Natural killer cell (primary cell): Measurements from ENCODE around the gene SPDL1. TPM values are rescaled to one million over a fixed set of nuclear protein-coding genes. Genes with fewer than 3 reads are reported as not detected.

Source experiments
- ATAC-seq, 3 donors: fragments of 150-1000 bp in 2 of 3; fragments of 200-7000 bp in 1 of 3; cut with Tn5 transposase; 1 replicate in 1 of 3; 2 replicates in 2 of 3; pipeline ENCODE4 v1.10.0; 2021; ENCODE audit warnings: mild to moderate bottlenecking in 2 of 3, moderate library complexity in 2 of 3
- DNase-seq, 2 donors: peaks; one replicate each; pipeline versions ENCODE4 v3.0.0 to v3.0.0-alpha.2; 2013 to 2021; ENCODE audit warnings: mixed read lengths in 1 of 2
- H3K27ac ChIP-seq: one replicate; pipeline ENCODE4 v1.5.1; 2013; ENCODE audit warnings: mild to moderate bottlenecking, low read length
- H3K27me3 ChIP-seq: one replicate; pipeline ENCODE4 v1.6.1; 2013; ENCODE audit warnings: low read length; ENCODE audit not compliant: control insufficient read depth, insufficient read depth
- H3K36me3 ChIP-seq: one replicate; pipeline ENCODE4 v1.6.1; 2013; ENCODE audit warnings: low read length; ENCODE audit not compliant: control insufficient read depth, insufficient read depth
- H3K4me1 ChIP-seq: one replicate; pipeline ENCODE4 v1.6.1; 2013; ENCODE audit warnings: low read length; ENCODE audit not compliant: control insufficient read depth, insufficient read depth
- H3K4me3 ChIP-seq: one replicate; pipeline ENCODE4 v1.5.1; 2013; ENCODE audit warnings: low read length
- H3K9me3 ChIP-seq: one replicate; pipeline ENCODE4 v1.6.1; 2013; ENCODE audit warnings: low read length; ENCODE audit not compliant: control insufficient read depth, insufficient read depth
- H3K27ac Mint-ChIP-seq, 2 donors: one replicate each; pipeline ENCODE4 v1.8.0; 2022; ENCODE audit warnings: mild to moderate bottlenecking in 2 of 2, mixed read lengths in 2 of 2, moderate library complexity in 1 of 2
- H3K27me3 Mint-ChIP-seq, 2 donors: one replicate each; pipeline ENCODE4 v1.8.0; 2022; ENCODE audit warnings: low read depth in 2 of 2, mixed read lengths in 2 of 2
- H3K36me3 Mint-ChIP-seq: one replicate; pipeline ENCODE4 v1.8.0; 2022; ENCODE audit warnings: mixed read lengths
- H3K4me1 Mint-ChIP-seq, 2 donors: one replicate each; pipeline ENCODE4 v1.8.0; 2022; ENCODE audit warnings: mixed read lengths in 2 of 2
- H3K4me3 Mint-ChIP-seq: one replicate; pipeline ENCODE4 v1.8.0; 2022; ENCODE audit warnings: mild to moderate bottlenecking, moderate library complexity, mixed read lengths
- H3K9me3 Mint-ChIP-seq, 2 donors: one replicate each; pipeline ENCODE4 v1.8.0; 2022; ENCODE audit warnings: mixed read lengths in 2 of 2
- CTCF ChIP-seq: fragments of 200-600 bp; IDR thresholded peaks from one replicate; pipeline ENCODE4 v1.8.0; 2022; ENCODE audit warnings: antibody characterized with exemption
- WGBS: methylation state at CpG from one replicate; pipeline ENCODE4 v1.1.7; 2013; ENCODE audit warnings: missing lambda C conversion rate; ENCODE audit not compliant: insufficient coverage; 5-methylcytosine and 5-hydroxymethylcytosine counted together
- intact Hi-C: fragments of 100-400 bp; cut with micrococcal nuclease; formaldehyde crosslinking; loops from one replicate; pipeline ENCODE4 v1.14.2; 2022
- total RNA-seq, 4 donors: library from RNA; stranded (reverse); fragments of 120-200 nt in 1 of 4; gene quantifications; one replicate each; pipeline versions ENCODE4 v1.2.3 to v1.2.4, GENCODE V29; 2013 to 2022

Gene SPDL1
- total RNA-seq, 3 donors from 2014 or later (not counting 1 experiment from before 2014, with no cell fraction given) = 6.5 to 19.1 (median 10.2) TPM

GRCh38 chr5:169590602-169591001 lies 7.0 kb downstream of the SPDL1 start:
- H3K9me3 Mint-ChIP-seq = no peaks in the 10 kb centered on the region
- H3K27ac ChIP-seq = no peak overlapping the region
- H3K27me3 Mint-ChIP-seq = no peaks in the 10 kb centered on the region
- 97% methylated on average over 3 of the region's 3 CpGs for WGBS
- no peak overlapping the region for H3K27ac Mint-ChIP-seq
- H3K27me3 ChIP-seq = no peaks in the 10 kb centered on the region
- ATAC-seq (no peak), DNase-seq (no peak)
- no peak overlapping the region for H3K4me3 ChIP-seq
- TF ChIP-seq CTCF = no peak
- peaks cover 46% of the 10 kb centered on the region for H3K36me3 ChIP-seq
- H3K4me1 ChIP-seq = no peaks in the 10 kb centered on the region
- peaks cover 39% of the 10 kb centered on the region for H3K36me3 Mint-ChIP-seq
- no peak overlapping the region for H3K4me3 Mint-ChIP-seq
- H3K4me1 Mint-ChIP-seq = peaks cover 0 to 13% of the 10 kb centered on the region in 2 donors
- H3K9me3 ChIP-seq = no peaks in the 10 kb centered on the region
- intact Hi-C loops = no loop called here

- no peak for ATAC-seq
- no peaks in the 10 kb centered on the region for H3K27me3 ChIP-seq
- intact Hi-C loops = no loop called here
- Mint-ChIP-seq H3K4me3 (no peak overlapping the region), H3K27me3 (no peaks in the 10 kb centered on the region), H3K27ac (no peak overlapping the region), H3K9me3 (no peaks in the 10 kb centered on the region), H3K36me3 (peaks cover 40% of the 10 kb centered on the region), H3K4me1 (peaks cover 0 to 6% of the 10 kb centered on the region in 2 donors)
- DNase-seq = no peak
- H3K4me3 ChIP-seq = no peak overlapping the region
- H3K4me1 ChIP-seq = no peaks in the 10 kb centered on the region
- H3K9me3 ChIP-seq = no peaks in the 10 kb centered on the region
- TF ChIP-seq CTCF = no peak
- peaks cover 50% of the 10 kb centered on the region for H3K36me3 ChIP-seq
- whole genome bisulfite sequencing = 0% methylated on average over 1 of the region's 1 CpG
- no peak overlapping the region for H3K27ac ChIP-seq
Observed at GRCh38 chr5:169591636-169592035, 8.1 kb downstream of the SPDL1 start.

- Mint-ChIP-seq H3K36me3 (peaks cover 40% of the 10 kb centered on the region), H3K4me1 (no peaks in the 10 kb centered on the region), H3K27me3 (no peaks in the 10 kb centered on the region), H3K27ac (no peak overlapping the region), H3K4me3 (no peak overlapping the region), H3K9me3 (no peaks in the 10 kb centered on the region)
- no peak for ATAC-seq
- no peaks in the 10 kb centered on the region for H3K4me1 ChIP-seq
- H3K9me3 ChIP-seq = no peaks in the 10 kb centered on the region
- peaks cover 59% of the 10 kb centered on the region for H3K36me3 ChIP-seq
- DNase-seq = no peak
- no peak for TF ChIP-seq CTCF
- H3K27ac ChIP-seq = no peak overlapping the region
- no peaks in the 10 kb centered on the region for H3K27me3 ChIP-seq
- 99% methylated on average over 6 of the region's 6 CpGs for WGBS
- intact Hi-C loops = no loop called here
- H3K4me3 ChIP-seq = no peak overlapping the region
Observed at GRCh38 chr5:169592937-169593650, 9.5 kb downstream of the SPDL1 start.
